Measurements from ENCODE around the gene CKS1B.

CKS1B gene

DNA sequence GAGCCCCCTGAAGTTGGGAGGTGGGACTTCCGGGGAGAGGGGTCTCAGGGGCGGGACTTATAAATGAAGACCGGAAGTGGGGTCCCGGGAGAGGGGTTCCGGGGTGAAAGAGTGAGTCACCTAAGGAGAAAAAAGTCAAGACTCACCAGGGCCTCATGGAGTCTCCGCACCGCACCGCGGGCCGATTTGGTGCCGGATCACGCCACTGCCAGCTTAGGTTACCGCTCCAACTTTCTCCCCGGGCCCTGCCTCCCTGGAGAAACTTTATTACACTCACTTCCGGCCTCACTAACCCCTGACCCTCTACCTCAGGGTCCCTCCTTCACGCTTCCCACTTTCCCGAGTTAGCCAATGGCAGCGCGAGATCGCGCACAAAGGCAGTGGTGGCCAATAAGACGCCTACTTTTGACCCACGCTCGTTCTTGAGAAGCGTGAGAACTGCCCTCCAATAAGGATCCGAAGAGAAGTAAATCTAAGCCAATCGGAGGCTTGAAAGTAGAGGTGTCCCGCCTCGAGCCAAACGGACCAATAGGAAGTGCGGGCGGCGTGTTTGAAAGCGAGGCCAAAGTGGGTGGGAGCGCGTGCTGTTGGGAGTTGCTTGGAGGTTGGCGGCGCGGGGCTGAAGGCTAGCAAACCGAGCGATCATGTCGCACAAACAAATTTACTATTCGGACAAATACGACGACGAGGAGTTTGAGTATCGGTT, at the start of gene CKS1B:
Gene CKS1B, plus strand, starts transcription at position 580 of the 706 bp plus-strand sequence. Its CDS starts 65 bp downstream, at position 645.
- DNase-seq = peak; percentile 96

DNA sequence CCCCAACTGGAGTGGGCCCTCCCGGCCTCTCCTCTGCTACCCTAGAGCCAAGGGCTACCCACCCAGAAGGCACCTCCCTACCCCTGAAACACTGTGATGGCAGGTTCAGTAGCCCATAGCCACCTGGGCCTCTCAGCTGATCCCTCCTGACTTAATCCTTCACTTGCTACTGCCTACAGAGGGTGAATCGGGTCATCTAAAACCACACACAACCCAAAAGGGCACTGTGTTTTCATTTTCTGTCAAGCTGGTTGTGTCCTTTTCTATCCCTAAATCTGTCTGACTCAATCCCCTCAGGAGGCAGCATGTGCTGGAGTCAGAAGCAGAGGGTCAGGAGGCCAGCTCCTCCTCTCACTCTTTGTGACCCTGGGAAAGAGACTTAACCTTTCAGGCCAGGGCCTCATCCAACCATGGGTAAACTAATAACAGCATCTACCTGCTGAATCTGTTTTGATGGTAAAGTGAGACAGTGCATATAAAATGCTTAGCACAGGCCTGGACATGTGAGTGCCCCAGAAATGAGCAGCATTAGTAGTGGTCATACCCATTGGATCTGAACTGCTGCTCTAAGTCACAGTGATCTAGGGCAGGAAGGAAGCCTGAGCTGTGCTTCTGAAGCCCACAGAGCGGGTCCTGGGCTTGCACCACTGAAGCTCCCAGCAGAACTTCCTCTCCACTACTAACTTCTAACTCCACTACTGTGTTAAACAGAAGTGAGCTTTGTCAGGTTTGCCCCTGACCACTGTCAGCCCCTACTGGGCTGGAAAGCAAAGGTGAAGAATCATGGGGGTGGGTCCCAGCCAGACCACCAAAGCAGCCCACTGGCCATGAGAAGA, 48.9 kb upstream of the CKS1B start:
- no peak for DNase-seq

DNA sequence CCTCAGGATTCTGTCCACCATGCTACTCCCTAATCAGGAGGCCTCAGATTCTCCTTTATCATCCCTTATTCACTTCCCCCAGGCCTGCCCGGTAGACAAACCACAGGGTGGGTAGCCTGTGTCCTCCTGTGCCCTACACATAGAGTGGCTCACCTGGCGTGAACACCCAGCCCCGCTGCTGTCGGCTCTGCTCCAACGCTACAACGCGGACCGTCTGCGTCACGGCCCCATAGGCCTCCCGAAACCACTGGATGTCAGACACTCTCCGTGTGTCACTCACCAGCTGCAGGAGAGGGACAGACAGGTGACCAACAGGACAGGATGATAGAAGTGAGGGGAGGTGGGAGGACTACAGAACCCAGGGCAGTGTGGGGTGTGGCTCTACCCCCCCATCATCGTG, 48.3 kb upstream of the CKS1B start:
- DNase-seq = no peak

DNA sequence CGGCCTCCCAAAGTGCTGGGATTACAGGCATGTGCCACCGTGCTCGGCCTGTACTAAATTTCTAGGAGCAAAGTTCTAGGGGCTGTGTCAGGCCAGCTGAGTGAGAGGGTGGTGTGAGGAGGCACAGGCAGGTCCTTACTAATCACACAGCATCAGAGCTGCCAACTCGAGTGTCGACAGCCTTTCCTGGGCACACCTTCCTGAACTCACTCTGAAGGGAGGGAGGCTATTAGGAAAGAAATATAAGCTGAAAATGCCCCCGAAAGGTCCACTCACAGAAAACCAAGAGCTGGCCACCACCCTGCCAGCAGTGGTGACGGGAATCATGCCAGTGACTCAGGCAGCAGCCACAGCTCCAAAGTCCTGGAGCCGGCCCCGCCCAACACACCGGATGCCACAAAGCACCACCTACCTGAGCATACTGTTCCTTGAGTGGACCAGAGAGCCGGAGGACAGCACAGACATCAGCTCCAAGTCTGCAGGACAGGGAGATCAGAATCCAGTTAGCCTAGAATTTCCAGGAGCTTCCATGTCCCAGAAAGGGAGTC, 42.5 kb upstream of the CKS1B start:
- no peak for DNase-seq

DNA sequence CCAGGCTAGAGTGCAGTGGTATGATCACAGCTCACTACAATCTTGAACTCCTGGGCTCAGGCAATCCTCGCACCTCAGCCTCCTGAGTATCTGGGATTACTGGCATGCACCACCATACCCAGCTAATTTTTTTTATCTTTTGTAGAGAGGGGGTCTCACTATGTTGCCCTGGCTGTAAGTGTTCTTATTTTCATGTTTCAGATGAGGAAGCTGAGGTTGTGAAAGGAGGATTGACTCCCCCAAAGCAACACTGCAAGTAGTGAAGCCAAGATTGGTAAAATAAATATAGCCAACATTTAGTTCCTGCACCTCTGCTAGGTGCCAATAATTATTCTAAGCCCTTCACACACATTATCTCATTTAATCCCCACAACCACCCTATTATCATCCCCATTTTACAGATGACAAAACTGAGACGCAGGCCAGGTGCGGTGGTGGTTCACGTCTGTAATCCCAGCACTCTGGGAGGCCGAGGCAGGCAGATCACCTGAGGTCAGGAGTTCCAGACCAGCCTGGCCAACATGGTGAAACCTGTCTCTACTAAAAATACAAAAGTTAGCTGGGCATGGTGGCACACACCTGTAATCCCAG, 40.0 kb upstream of the CKS1B start:
- DNase-seq = no peak

- no peak for DNase-seq
Measured at GRCh38 chr1:154935749-154936554, 38.5 kb upstream of the CKS1B start.

DNA sequence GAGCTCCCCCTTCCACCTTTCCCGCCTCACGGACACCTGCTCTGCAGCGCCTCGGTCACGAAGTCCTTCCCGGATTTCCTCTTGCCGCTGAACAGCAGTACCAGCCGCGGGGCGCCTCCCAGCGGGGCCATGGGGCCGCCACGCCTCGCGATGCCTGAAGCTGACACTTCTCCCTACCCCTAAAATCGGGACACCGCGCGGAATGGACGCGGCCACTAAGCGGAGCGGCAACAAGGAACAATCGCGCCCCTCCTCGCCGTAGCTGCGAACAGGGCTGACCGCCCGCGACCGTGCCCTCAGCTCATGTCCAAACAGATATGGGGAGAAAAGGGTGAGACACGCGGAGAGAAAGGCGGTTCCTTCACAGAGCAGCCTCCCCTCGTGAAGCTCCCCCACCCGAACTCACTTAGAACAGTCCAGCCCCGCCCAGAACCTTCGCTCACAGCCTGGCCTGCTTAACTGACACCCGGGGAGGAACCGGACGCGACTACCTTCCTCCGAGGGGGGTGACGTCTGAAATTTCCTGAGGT, 37.9 kb upstream of the CKS1B start, which contains the start of gene PMVK:
Gene PMVK, minus strand, starts transcription at position 165 of the 530 bp plus-strand sequence. Its CDS starts 34 bp downstream, at position 131.
- DNase-seq = peak; percentile 97

GRCh38 chr1:154937085-154937987, 37.1 kb upstream of the CKS1B start:
- DNase-seq = peak; percentile 91

GRCh38 chr1:154937988-154938386, 36.5 kb upstream of the CKS1B start:
- peak; percentile 7 for DNase-seq

DNA sequence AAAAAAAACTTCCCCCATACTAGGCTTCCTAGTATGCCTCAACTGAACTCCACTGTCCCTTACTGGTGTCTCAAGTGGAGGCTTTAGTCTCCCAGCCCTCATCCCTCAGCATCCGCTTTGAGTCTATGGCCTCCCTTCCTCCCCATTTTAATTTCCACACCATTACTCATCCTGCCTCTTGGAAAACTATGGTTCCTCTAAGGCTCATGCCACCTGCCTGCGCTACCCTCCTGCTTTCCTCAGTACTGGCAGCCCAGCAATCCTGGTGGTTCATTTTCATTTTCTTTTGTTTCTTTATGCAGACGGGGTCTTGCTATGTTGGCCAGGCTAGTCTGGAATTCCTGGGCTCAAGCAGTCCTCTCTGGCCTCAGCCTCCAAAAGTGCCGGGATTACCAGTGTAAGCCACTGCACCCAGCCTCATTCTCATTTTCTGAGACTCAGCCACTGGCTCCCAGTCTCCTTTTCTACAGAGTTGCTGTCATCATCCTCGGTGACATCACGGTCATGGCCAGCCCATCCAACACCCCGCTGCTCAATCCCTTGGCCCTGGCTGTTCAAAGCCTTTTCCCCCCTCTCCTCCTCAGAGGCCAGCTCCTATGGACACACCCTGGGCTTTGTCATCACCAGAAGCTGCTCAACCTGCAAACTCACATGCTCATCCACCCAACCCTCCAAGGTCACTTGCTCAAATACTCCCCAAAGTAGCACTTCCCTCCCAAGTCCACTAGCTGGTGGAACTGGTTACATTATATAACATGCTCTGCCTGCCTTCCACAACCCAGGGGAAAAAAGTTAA, 35.7 kb upstream of the CKS1B start:
- DNase-seq = peak; percentile 2

GRCh38 chr1:154940213-154940560, 34.3 kb upstream of the CKS1B start:
- peak; percentile 3 for DNase-seq

GRCh38 chr1:154940651-154941194, 33.8 kb upstream of the CKS1B start:
- peak; percentile 27 for DNase-seq

DNA sequence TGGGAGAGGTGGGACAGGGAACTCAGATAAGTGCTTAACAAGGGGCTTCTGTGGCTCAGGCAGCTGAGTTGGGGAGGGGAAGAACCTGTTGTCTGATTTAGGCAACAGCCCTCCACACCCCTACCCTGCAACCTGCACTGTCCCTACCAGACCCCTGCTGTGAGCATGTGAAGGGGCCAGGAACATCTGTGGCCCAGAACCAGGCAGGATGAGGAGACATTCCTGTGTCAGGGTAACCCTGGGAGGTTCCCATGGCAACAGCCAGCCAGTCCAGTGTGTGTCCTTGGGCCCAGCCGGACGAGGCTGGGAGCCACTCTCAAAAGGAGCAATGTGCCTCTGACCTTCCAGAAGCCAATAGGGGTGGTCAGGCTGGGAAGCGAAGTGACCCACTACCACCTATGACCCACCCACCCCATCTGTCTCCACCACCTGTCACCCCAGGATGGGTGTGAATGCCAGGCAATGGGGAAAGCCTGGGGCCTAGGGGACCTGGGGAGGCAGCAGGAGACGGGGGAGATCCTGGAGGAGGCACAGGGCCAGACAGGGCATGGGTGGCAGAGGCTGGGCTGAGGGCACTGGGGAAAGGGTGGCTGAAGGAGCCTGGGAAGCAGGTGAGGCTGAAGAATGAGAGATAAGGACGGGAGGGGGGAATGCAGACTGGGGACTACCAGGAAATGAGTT, 33.0 kb upstream of the CKS1B start:
- peak; percentile 3 for DNase-seq

- DNase-seq = peak; percentile 50
Measured at GRCh38 chr1:154943649-154944400, 30.7 kb upstream of the CKS1B start.

DNA sequence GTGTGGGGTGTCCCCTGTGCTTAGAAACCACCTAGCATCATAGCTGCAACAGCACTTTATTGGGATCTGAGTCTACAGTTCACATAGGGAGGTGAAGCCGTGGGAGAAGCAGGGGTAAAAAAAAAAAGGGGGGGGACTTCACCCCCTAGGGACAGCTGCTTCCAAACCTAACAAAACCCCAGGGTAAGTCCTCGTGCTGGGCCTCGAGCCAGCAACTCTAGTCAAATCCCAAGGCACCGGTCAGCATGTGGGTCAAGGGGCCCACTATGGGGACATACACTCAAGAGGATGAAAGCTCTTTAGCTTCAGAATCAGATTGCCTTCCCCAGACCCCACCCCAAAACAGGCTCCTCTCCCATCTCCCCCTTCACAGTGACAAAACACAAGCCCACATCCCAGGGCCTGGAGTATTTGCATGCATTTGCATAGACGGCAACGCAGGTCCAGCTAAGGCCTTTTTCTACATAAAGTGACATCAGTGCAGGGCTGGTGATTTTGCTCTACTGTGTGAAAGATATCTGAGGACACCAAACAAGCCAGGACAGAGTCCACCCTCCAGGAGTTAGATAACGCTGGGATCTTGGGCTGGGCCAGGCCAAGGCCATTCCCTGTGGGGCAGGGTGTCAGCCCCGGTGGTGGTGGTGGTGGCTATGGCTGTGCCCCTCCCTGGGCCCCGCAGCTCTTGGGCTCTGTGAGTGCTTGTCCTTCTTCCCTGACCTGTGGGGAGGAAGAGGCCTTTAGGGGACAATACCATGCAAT, 29.9 kb upstream of the CKS1B start:
- DNase-seq = no peak

DNA sequence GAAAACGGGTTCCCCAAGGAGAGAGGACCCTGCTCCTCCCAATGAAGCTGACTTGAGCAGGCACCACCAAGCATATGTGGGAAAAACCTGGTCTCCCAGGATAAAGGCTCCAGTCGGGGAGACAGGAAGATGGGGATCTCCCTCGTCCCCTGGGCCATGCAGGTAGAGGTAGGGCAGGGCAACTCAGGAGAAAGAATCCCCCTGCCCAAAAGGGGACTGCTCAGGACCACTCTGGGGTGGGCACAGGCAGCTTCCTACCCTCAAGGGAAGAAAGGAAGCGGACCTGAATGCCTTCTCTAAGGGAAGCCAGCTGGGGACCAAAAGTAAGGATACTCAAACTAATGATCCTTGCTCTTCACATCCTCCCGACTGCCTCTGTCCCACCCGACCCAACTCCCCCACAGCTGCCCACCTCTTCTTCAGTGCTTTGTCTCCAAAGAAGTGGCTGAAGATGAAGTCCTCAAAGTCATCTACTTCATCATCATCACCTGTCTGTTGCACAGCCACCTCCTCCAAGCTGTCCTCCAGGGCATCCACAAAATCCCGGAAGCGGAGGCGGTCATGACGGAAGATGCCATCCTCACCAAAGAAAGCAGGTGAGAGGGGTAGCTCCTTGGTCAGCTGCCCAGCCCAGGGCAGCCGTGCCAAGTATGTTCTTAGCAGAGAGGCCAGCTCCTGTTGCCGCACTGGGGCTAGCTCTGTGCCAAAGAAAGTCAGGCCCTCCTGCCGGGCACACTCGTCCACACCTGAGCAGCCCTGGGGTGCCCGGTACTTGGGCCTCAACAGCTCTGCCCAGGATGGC, 29.1 kb upstream of the CKS1B start:
- no peak for DNase-seq

All from stimulated activated CD4-positive, alpha-beta T cell treated with anti-CD3 and anti-CD28 coated beads, Interleukin-4, amount 100 ng/mL, for 24 hours (primary cell).